ENCODE results near the gene CGB2. TPM values are rescaled to one million over a fixed set of nuclear protein-coding genes. Genes with fewer than 3 reads are reported as not detected.

CGB2 gene
- total and polyA plus RNA-seq, 8 donors = not detected

DNA sequence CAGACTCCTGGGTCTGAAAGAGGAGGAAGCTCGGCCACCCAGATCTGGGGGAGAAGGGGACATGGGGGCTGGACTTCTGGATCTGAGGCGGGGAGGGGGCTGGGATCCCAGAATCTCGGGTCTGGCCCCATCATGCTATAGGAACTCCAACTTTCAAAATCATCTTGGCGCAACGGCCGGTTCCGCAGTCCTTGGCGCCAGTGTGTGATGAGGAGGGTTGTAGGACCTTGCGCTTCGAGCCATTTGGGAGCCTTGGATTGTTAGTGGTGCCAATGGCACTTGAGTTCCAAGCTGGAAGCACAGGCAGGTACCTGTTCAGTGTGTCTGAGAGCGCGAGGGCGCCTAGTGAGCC is 37.7 kb upstream of the CGB2 start:
- TF ChIP-seq, protein P1, sequence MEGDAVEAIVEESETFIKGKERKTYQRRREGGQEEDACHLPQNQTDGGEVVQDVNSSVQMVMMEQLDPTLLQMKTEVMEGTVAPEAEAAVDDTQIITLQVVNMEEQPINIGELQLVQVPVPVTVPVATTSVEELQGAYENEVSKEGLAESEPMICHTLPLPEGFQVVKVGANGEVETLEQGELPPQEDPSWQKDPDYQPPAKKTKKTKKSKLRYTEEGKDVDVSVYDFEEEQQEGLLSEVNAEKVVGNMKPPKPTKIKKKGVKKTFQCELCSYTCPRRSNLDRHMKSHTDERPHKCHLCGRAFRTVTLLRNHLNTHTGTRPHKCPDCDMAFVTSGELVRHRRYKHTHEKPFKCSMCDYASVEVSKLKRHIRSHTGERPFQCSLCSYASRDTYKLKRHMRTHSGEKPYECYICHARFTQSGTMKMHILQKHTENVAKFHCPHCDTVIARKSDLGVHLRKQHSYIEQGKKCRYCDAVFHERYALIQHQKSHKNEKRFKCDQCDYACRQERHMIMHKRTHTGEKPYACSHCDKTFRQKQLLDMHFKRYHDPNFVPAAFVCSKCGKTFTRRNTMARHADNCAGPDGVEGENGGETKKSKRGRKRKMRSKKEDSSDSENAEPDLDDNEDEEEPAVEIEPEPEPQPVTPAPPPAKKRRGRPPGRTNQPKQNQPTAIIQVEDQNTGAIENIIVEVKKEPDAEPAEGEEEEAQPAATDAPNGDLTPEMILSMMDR (IDR thresholded peaks at IDR 0.05) = no peak
- no peaks in the 10 kb centered on the region for H3K9me3 ChIP-seq
- no peak for FAIRE-seq
- peak overlapping the region; percentile 10 to 80 (median 66) for H3K4me3 ChIP-seq
- H3K36me3 ChIP-seq = no peaks in the 10 kb centered on the region
- 1 to 2% methylated on average over 12 to 13 of the region's 13 CpGs for WGBS, 2 donors
- intact Hi-C loops (cut with DNase I) = no loop called here
- H3K4me1 ChIP-seq = peaks cover 5 to 15% (median 6%) of the 10 kb centered on the region in 3 donors
- no peak for ATAC-seq
- no peaks in the 10 kb centered on the region for H3K27me3 ChIP-seq
- DNase-seq = no peak
- peak overlapping the region; percentile 10 to 93 (median 80) for H3K27ac ChIP-seq

DNA sequence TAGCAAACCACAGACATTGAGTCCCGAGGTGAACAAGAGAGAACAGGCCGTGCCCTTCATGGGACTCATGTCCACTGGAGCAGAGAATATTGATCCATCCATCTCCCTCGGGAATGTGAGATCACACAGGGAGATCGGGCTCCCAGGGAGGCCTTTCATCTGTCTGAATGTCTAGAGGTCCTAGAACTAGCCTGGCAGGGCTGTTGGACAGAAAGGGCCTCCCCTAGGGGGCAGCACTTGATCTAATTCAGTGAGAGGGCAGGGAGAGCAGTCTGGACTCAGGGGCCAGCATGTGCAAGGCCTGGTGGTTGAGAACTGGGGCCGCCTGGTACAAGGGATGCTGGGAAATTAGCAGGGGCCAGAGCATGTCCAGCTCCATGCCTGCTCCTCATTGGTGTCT is 33.7 kb upstream of the CGB2 start:
- no peak for FAIRE-seq
- 43 to 54% methylated on average over 5 of the region's 5 CpGs for WGBS, 2 donors

DNA sequence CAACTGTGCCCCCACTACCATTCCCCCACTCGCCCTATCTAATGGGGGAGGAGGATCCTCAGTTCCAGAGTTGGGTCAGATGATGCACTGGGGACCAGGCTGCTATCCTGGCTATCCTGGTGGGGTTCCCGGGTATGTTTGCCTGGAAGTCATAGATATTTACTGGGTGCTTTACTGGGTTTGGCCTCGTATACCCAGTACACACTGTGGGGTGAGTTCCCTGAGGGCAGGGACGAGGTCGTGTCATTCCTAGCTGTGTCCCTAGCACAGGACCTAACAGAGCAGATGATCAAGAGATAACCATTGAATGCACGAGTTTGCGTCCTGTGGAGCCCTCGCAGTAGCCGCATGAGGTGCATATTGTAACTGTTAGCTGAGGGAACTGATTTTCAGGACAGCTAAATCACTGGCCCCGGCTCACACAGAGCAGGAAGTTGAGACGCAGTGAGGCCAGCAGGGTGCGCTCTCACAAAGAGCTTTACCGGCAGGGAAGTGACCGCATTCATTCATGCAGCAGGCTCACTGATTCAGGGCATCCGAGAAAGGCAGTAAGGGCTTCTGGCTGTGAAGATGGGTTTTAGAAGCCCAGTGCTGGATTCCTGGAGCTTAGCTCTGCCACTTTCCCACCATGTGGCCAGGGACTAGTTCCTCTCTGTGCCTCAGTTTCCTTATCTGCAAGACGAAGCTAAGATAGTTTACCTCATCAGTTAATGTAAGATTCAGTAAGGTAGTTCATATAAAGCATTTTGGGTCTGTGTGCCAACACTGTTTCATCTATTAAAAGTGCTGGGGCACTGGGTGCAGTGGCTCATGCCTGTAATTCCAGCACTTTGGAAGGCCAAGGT is 32.0 kb upstream of the CGB2 start:
- FAIRE-seq (no peak), DNase-seq (peak in 3 of 6 donors; percentile 58 to 76 (median 62)), ATAC-seq (peak; percentile 53 to 83 (median 78))
- Histone ChIP-seq H3K4me1 (peaks cover 0 to 2% (median under 1%) of the 10 kb centered on the region in 3 donors), H3K36me3 (peaks cover 0 to 7% (median 0%) of the 10 kb centered on the region in 3 donors), H3K9me3 (no peaks in the 10 kb centered on the region), H3K4me3 (no peak overlapping the region), H3K27me3 (no peaks in the 10 kb centered on the region), H3K27ac (no peak overlapping the region)
- intact Hi-C loops (cut with DNase I) = no loop called here
- WGBS, 2 donors = 55 to 58% methylated on average over 16 of the region's 16 CpGs
- TF ChIP-seq, protein P1 (IDR thresholded peaks at IDR 0.05) = peak; percentile 17 to 34 (median 30)

More for the DNA sequence above, 33.7 kb upstream of the CGB2 start:
- Histone ChIP-seq H3K4me1 (peaks cover 5 to 8% (median 6%) of the 10 kb centered on the region in 3 donors), H3K4me3 (no peak overlapping the region), H3K9me3 (no peaks in the 10 kb centered on the region), H3K27ac (no peak overlapping the region), H3K27me3 (no peaks in the 10 kb centered on the region), H3K36me3 (no peaks in the 10 kb centered on the region)
- DNase-seq (peak in 2 of 6 donors; percentile 42 to 70), ATAC-seq (no peak)
- intact Hi-C loops (cut with DNase I) = no loop called here
- TF ChIP-seq, protein P1 (IDR thresholded peaks at IDR 0.05) = peak in 1 of 4 donors; percentile 23

DNA sequence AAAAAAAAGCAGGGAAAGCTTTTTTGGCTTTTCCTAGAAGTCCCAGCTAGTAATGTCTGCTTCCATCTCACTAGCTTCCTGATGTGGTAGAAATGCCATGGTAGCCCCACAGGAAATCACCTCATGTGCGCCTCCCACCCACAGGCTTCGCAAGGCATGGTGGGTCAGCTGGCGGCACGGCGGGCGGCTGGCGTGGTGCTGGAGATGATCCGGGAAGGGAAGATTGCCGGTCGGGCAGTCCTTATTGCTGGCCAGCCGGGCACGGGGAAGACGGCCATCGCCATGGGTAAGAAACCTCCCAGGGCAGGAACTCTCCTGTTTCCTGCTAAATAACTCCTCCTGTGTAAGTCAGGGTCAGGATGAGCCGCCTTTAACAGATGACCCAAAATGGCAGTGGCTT is 27.6 kb upstream of the CGB2 start:
- H3K4me1 ChIP-seq = no peaks in the 10 kb centered on the region
- peaks cover 0 to 12% (median 0%) of the 10 kb centered on the region in 3 donors for H3K36me3 ChIP-seq
- ATAC-seq (no peak), FAIRE-seq (no peak), DNase-seq (no peak)
- H3K4me3 ChIP-seq = no peak overlapping the region
- no peaks in the 10 kb centered on the region for H3K27me3 ChIP-seq
- TF ChIP-seq, protein P1 (IDR thresholded peaks at IDR 0.05) = no peak
- no peaks in the 10 kb centered on the region for H3K9me3 ChIP-seq
- H3K27ac ChIP-seq = no peak overlapping the region
- intact Hi-C loops (cut with DNase I) = no loop called here
- 97% methylated on average over 15 of the region's 15 CpGs for WGBS, 2 donors

Data from pancreas (tissue), 10 donors.